ENCODE results near the gene KDM4B. TPM values are rescaled to one million over a fixed set of nuclear protein-coding genes. Genes with fewer than 3 reads are reported as not detected.
A peak's percentile ranks its signal among the peaks of the same experiment; 100 is the strongest.

KDM4B gene
- total RNA-seq, 1 donor from 2014 or later, result 34.1 TPM

DNA sequence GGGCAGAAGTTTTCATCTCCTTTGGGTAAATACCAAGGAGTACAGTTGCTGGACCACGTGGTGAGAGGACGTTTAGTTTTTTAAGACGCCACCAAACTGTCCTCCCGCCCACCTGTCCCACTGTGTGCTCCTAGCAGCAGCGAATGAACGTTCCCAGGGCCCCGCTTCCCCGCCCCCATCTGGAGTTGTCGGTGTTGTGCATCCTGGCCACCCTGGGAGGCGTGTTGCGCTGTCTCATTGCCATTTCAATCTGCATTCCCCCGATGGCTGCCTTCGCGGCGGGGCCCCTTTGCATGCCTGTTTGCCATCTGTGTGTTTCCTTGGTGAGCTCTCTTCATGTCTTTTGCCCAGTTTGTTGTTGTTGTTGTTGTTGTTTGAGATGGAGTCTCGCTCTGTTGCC, 76.1 kb downstream of the KDM4B start:
- Histone ChIP-seq H3K9me3 (replicated peaks) (no peaks in the 10 kb centered on the region), H3K27me3 (ENCODE audit: low read depth) (no peaks in the 10 kb centered on the region), H3K27ac (replicated peaks) (no peak overlapping the region), H3K4me3 (no peak overlapping the region), H3K4me1 (peaks cover 42% of the 10 kb centered on the region), H3K36me3 (peaks cover 49% of the 10 kb centered on the region)
- intact Hi-C loops (cut with micrococcal nuclease), result no loop called here
- TF ChIP-seq, protein P1, sequence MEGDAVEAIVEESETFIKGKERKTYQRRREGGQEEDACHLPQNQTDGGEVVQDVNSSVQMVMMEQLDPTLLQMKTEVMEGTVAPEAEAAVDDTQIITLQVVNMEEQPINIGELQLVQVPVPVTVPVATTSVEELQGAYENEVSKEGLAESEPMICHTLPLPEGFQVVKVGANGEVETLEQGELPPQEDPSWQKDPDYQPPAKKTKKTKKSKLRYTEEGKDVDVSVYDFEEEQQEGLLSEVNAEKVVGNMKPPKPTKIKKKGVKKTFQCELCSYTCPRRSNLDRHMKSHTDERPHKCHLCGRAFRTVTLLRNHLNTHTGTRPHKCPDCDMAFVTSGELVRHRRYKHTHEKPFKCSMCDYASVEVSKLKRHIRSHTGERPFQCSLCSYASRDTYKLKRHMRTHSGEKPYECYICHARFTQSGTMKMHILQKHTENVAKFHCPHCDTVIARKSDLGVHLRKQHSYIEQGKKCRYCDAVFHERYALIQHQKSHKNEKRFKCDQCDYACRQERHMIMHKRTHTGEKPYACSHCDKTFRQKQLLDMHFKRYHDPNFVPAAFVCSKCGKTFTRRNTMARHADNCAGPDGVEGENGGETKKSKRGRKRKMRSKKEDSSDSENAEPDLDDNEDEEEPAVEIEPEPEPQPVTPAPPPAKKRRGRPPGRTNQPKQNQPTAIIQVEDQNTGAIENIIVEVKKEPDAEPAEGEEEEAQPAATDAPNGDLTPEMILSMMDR (IDR thresholded peaks at IDR 0.05; ENCODE audit: borderline replicate concordance), result no peak
- no peak for DNase-seq

DNA sequence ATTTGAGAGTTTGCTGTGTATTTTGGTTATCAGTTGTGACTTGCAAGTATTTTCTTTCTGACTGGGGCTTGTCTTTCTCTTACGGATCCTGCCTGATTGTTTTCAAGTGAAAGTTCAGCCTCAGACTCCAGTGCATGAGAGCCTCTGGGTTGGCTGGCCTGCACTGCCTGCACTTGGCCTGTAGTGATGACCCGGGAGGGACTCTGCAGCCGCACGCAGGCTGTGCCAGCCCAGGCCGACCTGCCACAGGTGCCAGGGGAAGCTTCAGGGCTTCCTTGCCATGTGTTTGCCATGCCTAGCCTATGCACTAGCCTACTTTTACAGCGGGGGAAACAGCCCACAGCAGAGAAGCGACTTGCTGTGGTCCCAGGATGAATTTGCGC, 77.0 kb downstream of the KDM4B start:
- DNase-seq, result no peak
- no peak overlapping the region for H3K27ac ChIP-seq (replicated peaks)
- H3K27me3 ChIP-seq (ENCODE audit: low read depth), result no peaks in the 10 kb centered on the region
- H3K4me1 ChIP-seq, result peaks cover 46% of the 10 kb centered on the region
- no peaks in the 10 kb centered on the region for H3K9me3 ChIP-seq (replicated peaks)
- TF ChIP-seq, protein P1 (IDR thresholded peaks at IDR 0.05; ENCODE audit: borderline replicate concordance), result no peak
- intact Hi-C loops (cut with micrococcal nuclease), result no loop called here
- H3K36me3 ChIP-seq, result peaks cover 47% of the 10 kb centered on the region
- no peak overlapping the region for H3K4me3 ChIP-seq

DNA sequence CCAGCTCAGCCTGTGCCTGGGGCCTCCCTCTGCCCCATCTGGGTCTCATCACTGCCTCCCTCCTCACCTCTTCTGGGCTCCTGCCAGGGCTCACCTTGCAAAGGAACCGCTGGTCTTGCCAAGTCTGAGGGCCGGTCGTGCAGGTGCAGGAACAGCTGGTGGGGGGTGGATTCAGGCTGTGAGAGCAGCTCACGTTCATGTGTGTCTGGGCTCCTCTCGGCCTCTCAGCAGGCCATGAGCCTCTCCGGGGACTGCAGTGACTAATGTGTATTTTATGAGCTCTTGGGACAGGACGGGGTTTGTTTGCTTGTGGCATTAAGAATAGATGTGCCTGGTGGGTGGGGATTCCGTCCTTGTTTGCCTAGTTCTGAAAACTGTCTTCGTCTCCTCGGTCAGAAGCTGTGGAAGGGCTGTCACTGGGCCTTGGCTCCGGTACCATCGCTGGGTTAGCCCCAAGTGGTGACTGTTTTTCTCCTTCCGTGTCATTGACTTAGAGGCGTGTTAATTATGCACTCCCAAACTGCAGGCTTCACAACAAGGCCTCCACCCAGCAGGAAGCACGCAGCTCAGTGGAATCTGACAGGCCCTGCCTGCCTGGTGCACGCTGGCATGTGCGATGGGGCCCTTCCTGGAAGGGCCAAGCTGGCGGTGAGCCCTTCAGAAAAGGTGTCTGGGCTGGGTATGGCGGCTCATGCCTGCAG, 77.6 kb downstream of the KDM4B start:
- intact Hi-C loops (cut with micrococcal nuclease), result no loop called here
- TF ChIP-seq, protein P1 (IDR thresholded peaks at IDR 0.05; ENCODE audit: borderline replicate concordance), result no peak

DNA sequence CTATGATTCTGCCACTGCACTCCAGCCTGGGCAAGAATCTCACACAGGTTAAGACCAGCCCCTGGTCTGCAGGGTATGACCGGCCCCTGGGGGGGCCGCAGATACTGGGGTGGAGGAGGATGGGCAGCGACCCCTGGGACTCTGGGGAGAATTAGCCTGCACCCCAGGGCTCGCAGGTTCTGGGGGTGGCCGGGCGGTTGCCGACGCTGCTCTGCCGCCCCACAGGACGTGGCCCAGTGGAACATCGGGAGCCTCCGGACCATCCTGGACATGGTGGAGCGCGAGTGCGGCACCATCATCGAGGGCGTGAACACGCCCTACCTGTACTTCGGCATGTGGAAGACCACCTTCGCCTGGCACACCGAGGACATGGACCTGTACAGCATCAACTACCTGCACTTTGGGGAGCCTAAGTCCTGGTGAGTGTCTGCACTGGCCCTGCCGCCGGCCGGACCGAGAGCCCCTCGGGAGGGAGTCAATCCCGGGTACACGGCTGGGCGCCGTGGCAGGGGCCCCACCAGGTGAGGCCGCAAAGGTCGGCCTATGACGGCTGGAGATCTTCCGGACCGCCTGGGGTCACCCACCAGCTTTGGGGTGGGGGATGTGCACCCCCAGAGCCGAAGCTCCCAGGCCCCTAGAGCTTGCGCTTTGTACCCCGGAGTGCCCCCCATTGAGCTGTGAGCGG, 78.5 kb downstream of the KDM4B start:
- H3K4me1 ChIP-seq, result peaks cover 47% of the 10 kb centered on the region
- H3K36me3 ChIP-seq, result peaks cover 45% of the 10 kb centered on the region
- H3K27me3 ChIP-seq (ENCODE audit: low read depth), result no peaks in the 10 kb centered on the region
- H3K4me3 ChIP-seq, result no peak overlapping the region
- no peaks in the 10 kb centered on the region for H3K9me3 ChIP-seq (replicated peaks)
- intact Hi-C loops (cut with micrococcal nuclease), result no loop called here
- TF ChIP-seq, protein P1 (IDR thresholded peaks at IDR 0.05; ENCODE audit: borderline replicate concordance), result no peak
- DNase-seq, result no peak
- H3K27ac ChIP-seq (replicated peaks), result no peak overlapping the region

More for the DNA sequence above, 77.6 kb downstream of the KDM4B start:
- peaks cover 46% of the 10 kb centered on the region for H3K4me1 ChIP-seq
- no peaks in the 10 kb centered on the region for H3K9me3 ChIP-seq (replicated peaks)
- peak overlapping the region; percentile 27 for H3K27ac ChIP-seq (replicated peaks)
- peaks cover 47% of the 10 kb centered on the region for H3K36me3 ChIP-seq
- no peaks in the 10 kb centered on the region for H3K27me3 ChIP-seq (ENCODE audit: low read depth)
- DNase-seq, result no peak
- no peak overlapping the region for H3K4me3 ChIP-seq

DNA sequence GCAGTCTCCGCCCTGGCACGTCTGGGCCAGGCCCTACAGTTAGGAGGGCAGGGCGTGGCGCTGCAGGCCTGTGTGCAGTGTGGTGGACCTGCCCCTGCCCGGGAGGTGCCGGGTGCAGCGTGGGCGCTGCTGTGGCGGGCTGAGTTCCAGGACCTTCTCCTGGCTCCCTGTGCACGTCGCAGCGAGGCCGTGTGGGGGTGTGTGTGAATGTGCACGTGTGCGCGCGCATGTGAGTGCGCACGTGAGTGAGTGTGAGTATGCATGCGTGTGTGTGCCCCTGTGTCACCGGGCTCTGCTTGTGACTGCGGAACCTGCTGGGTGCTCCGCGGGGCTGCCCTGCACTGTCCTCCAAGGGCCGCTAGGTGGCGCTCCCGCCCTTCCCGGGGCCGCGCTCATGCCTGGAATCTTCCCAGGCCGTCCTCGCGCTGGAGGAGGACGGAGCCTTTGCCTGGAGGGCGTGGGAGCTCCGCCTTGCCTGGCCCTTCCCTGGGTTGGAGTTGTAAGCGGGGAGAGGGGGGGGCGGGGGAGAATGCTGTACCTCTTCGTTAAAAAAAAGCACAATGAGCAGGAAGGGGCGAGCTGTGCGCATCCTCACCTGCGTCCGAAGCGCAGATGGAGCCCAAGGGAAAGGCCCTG, 79.3 kb downstream of the KDM4B start:
- Histone ChIP-seq H3K4me3 (no peak overlapping the region), H3K4me1 (peaks cover 55% of the 10 kb centered on the region), H3K36me3 (peaks cover 40% of the 10 kb centered on the region), H3K27ac (replicated peaks) (no peak overlapping the region), H3K27me3 (ENCODE audit: low read depth) (no peaks in the 10 kb centered on the region), H3K9me3 (replicated peaks) (no peaks in the 10 kb centered on the region)
- DNase-seq, result peak; percentile 77
- intact Hi-C loops (cut with micrococcal nuclease), result no loop called here
- TF ChIP-seq, protein P1 (IDR thresholded peaks at IDR 0.05; ENCODE audit: borderline replicate concordance), result peak; percentile 98

Measured in left ventricle myocardium inferior (tissue), 1 donor.